GM19025 (cell line): Measurements from ENCODE around the gene PTPRA.
A peak's percentile ranks its signal among the peaks of the same experiment; 100 is the strongest.
"Not testable (repeated sequence)": the region's sequence is repeated elsewhere in the genome, so short reads cannot be mapped to it uniquely, and the experiment has no call there.

ENCODE experiments used
- ATAC-seq: cut with Tn5 transposase; IDR thresholded peaks from one replicate; pipeline ENCODE4 v1.9.1; 2021; ENCODE audit warnings: mild to moderate bottlenecking, low read depth, moderate library complexity; ENCODE audit not compliant: unreplicated experiment

Gene PTPRA

GRCh38 chr20:2873010-2873746 lies at the start of gene PTPRA:
PTPRA (plus strand) TSS chr20:2873481; CDS start chr20:2964278, 90,797 bp downstream.
- ATAC-seq, result peak; percentile 92

- no peak for ATAC-seq
Observed at GRCh38 chr20:2825761-2826160, 47.5 kb upstream of the PTPRA start.

GRCh38 chr20:2826655-2827054 lies 46.6 kb upstream of the PTPRA start:
- ATAC-seq, result no peak

- no peak for ATAC-seq
Observed at GRCh38 chr20:2829376-2829775, 43.9 kb upstream of the PTPRA start.

- not testable (repeated sequence) for ATAC-seq
Observed at GRCh38 chr20:2831206-2831605, 42.1 kb upstream of the PTPRA start.

- no peak for ATAC-seq
Observed at GRCh38 chr20:2833761-2834160, 39.5 kb upstream of the PTPRA start.

- ATAC-seq, result no peak
Observed at GRCh38 chr20:2834401-2835110, 38.7 kb upstream of the PTPRA start.

GRCh38 chr20:2835331-2835796 lies 37.9 kb upstream of the PTPRA start:
- ATAC-seq, result no peak

- ATAC-seq, result no peak
Observed at GRCh38 chr20:2836035-2836434, 37.2 kb upstream of the PTPRA start.

GRCh38 chr20:2837221-2837960 lies 35.9 kb upstream of the PTPRA start:
- no peak for ATAC-seq

GRCh38 chr20:2838170-2838797 lies 35.0 kb upstream of the PTPRA start:
- ATAC-seq, result no peak

GRCh38 chr20:2838847-2839671 lies 34.2 kb upstream of the PTPRA start:
- ATAC-seq, result no peak

- ATAC-seq, result no peak
Observed at GRCh38 chr20:2839732-2840137, 33.5 kb upstream of the PTPRA start.

- peak; percentile 97 for ATAC-seq
Observed at GRCh38 chr20:2840138-2840966, 32.9 kb upstream of the PTPRA start, which contains the start of the genes PCED1A and VPS16. PCED1A (minus strand) TSS chr20:2840655; CDS start chr20:2839912, 743 bp downstream. VPS16 (plus strand) TSS chr20:2840745; CDS start chr20:2840775, 30 bp downstream.

- ATAC-seq, result peak; percentile 24
Observed at GRCh38 chr20:2840967-2841531, 32.2 kb upstream of the PTPRA start.

GRCh38 chr20:2845607-2846006 lies 27.7 kb upstream of the PTPRA start:
- ATAC-seq, result no peak

- no peak for ATAC-seq
Observed at GRCh38 chr20:2846698-2847097, 26.6 kb upstream of the PTPRA start.

GRCh38 chr20:2847802-2848201 lies 25.5 kb upstream of the PTPRA start:
- ATAC-seq, result no peak
